ENCODE measurements around the gene ARHGAP24.

ARHGAP24 gene

DNA sequence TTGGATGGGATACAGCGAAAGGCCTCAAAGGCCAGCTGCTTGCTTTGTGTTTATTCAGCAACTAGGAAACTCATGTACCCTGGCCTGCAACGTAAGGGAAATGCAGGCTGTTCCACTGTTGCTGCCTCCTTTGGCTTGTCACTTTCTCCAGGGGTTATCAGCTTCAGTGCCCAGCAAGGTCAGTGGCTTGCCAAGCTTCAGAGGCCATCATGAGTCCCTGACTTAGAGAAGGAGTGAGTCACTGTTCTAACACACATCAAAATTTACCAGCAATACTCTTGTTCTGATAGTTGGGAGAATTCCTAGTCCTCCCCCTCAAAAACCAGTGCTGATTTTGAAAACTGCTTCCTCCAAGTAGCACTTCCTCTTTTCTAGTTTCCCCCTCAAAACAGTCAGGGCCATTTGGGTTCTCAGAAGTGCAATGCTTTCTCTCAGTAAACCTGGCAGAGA lies 250.8 kb downstream of the ARHGAP24 start:
- Histone ChIP-seq H3K9me3 (ENCODE audit: control insufficient read depth, low read length) (no peaks in the 10 kb centered on the region), H3K36me3 (ENCODE audit: control insufficient read depth, insufficient read depth, low read length) (no peaks in the 10 kb centered on the region), H3K9ac (ENCODE audit: low read length) (no peak overlapping the region), H3K4me1 (ENCODE audit: control insufficient read depth, insufficient read depth, low read length) (peaks cover 7% of the 10 kb centered on the region), H3K4me3 (ENCODE audit: low read length) (no peak overlapping the region), H3K27me3 (ENCODE audit: control insufficient read depth, insufficient read depth, low read length) (no peaks in the 10 kb centered on the region)

DNA sequence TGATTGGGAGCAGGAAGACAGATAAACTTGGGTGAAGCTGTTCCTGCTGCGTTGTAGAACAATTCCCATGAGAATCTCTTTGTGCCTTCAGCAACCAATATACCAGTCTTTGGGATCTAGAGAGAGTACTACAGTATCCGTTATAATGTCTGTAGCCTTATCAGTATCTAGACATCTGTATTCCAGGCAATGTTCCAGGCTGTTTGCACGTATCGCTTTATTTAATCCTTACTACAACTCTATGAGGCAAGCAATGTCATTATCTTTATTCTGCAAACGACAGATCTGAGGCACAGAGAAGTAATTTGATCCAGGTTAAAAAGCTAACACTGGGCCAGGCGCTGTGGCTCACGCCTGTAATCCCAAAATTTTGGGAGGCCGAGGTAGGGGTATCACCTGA lies 251.6 kb downstream of the ARHGAP24 start:
- Histone ChIP-seq H3K9me3 (ENCODE audit: control insufficient read depth, low read length) (no peaks in the 10 kb centered on the region), H3K4me3 (ENCODE audit: low read length) (no peak overlapping the region), H3K9ac (ENCODE audit: low read length) (no peak overlapping the region), H3K36me3 (ENCODE audit: control insufficient read depth, insufficient read depth, low read length) (no peaks in the 10 kb centered on the region), H3K4me1 (ENCODE audit: control insufficient read depth, insufficient read depth, low read length) (peaks cover 14% of the 10 kb centered on the region), H3K27me3 (ENCODE audit: control insufficient read depth, insufficient read depth, low read length) (no peaks in the 10 kb centered on the region)

DNA sequence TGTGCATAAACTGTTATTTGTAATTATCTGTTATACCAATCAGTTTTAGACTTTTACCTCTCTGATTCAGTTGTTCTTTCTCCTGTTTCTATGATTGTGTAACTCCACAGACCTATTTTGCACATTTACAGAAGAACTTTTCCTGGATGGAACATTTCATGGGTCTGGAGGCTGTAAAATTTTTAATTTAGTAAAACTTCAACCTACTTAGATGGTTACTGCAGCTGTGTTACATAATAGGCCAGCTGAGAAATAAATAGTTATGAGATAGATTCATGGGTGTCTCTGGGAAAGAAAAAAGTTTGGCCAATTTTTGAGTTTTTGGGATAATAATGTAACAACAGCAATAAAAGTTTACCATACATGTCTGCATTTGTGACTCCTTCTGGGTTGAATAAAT lies 253.5 kb downstream of the ARHGAP24 start:
- H3K9me3 ChIP-seq (ENCODE audit: control insufficient read depth, low read length) = no peaks in the 10 kb centered on the region
- no peak overlapping the region for H3K9ac ChIP-seq (ENCODE audit: low read length)
- no peaks in the 10 kb centered on the region for H3K27me3 ChIP-seq (ENCODE audit: control insufficient read depth, insufficient read depth, low read length)
- H3K4me3 ChIP-seq (ENCODE audit: low read length) = no peak overlapping the region
- H3K4me1 ChIP-seq (ENCODE audit: control insufficient read depth, insufficient read depth, low read length) = peaks cover 19% of the 10 kb centered on the region
- H3K36me3 ChIP-seq (ENCODE audit: control insufficient read depth, insufficient read depth, low read length) = no peaks in the 10 kb centered on the region

DNA sequence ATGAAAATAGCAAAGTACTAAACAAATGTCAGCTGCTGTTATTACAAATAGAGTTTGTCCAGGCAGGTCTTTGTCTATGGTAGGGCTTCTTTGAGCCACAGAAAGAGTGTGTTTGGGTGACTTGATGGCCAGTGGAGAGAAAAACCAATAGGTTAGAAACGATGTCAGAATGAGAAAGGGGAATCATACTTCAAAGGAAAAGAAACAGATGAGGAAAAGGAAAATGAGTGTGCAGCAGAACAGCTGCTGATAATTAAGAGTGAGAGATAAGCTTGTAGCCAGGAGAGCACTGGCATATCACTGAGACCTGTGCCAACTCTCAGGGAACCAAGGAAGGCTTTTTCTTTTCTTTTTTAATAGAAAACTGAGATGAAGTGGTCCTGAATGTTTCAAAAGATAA lies 257.2 kb downstream of the ARHGAP24 start:
- Histone ChIP-seq H3K36me3 (ENCODE audit: control insufficient read depth, insufficient read depth, low read length) (no peaks in the 10 kb centered on the region), H3K4me1 (ENCODE audit: control insufficient read depth, insufficient read depth, low read length) (peaks cover 25% of the 10 kb centered on the region), H3K9ac (ENCODE audit: low read length) (no peak overlapping the region), H3K9me3 (ENCODE audit: control insufficient read depth, low read length) (no peaks in the 10 kb centered on the region), H3K4me3 (ENCODE audit: low read length) (no peak overlapping the region), H3K27me3 (ENCODE audit: control insufficient read depth, insufficient read depth, low read length) (no peaks in the 10 kb centered on the region)

DNA sequence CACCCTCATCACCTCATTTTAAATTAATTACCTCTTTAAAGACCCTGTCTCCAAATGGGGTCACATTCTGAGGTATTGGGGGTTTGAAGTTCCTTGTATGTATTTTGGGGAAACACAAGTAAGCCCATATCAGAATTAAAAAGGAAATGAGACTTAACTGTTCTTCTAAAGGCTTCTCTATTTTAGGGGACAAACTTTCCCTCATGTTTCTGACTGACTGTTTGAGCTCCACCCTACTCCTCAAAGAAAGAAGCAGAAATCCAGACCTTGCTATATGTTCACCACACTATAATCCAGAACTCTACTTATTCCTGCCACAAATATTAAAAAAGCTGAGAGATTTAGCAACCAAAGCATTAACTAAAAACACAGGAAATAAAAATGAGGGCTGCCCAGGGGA lies 258.8 kb downstream of the ARHGAP24 start:
- H3K9me3 ChIP-seq (ENCODE audit: control insufficient read depth, low read length) = no peaks in the 10 kb centered on the region
- H3K4me3 ChIP-seq (ENCODE audit: low read length) = no peak overlapping the region
- no peaks in the 10 kb centered on the region for H3K27me3 ChIP-seq (ENCODE audit: control insufficient read depth, insufficient read depth, low read length)
- H3K4me1 ChIP-seq (ENCODE audit: control insufficient read depth, insufficient read depth, low read length) = peaks cover 25% of the 10 kb centered on the region
- no peak overlapping the region for H3K9ac ChIP-seq (ENCODE audit: low read length)
- H3K36me3 ChIP-seq (ENCODE audit: control insufficient read depth, insufficient read depth, low read length) = no peaks in the 10 kb centered on the region

DNA sequence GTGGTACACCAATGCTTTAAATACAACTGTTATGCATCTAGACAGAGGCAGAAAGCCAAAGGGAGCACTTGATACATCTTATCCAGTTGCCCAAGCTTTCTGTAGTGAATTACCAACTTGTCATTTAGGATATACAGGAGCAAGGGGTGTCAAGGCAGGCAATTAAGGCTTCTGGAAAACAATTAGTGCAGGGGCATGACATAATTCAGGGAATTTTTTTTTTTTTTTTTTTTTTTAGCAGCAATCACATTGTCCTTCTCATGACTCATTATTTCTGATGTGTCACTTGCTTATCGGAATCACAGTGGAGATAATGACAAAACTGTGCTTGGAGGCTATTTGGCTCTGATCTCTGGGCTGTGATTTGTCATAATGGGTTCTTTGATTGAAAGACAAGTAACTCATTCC lies 259.5 kb downstream of the ARHGAP24 start:
- H3K9ac ChIP-seq (ENCODE audit: low read length) = no peak overlapping the region
- H3K36me3 ChIP-seq (ENCODE audit: control insufficient read depth, insufficient read depth, low read length) = no peaks in the 10 kb centered on the region
- no peaks in the 10 kb centered on the region for H3K27me3 ChIP-seq (ENCODE audit: control insufficient read depth, insufficient read depth, low read length)
- H3K4me1 ChIP-seq (ENCODE audit: control insufficient read depth, insufficient read depth, low read length) = peaks cover 25% of the 10 kb centered on the region
- H3K9me3 ChIP-seq (ENCODE audit: control insufficient read depth, low read length) = no peaks in the 10 kb centered on the region
- no peak overlapping the region for H3K4me3 ChIP-seq (ENCODE audit: low read length)

DNA sequence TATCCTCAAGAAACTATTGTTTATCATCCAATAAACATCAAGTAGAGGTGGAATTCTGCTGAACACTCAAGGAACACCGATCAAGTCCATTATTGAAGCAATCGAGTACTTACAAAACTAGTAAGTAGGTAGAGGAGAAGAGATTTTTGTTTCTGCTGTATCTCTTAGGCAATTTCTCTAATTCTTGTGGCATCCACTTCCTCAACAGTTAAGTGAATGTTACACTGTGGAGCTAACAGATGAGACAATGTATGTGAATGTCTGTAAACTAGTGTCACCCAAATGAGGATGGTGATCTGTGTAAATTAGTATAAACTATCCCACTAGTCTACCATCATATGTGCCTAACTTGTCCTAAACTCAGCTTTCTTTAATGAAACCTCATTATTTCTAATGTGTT lies 261.6 kb downstream of the ARHGAP24 start:
- H3K4me1 ChIP-seq (ENCODE audit: control insufficient read depth, insufficient read depth, low read length) = peaks cover 19% of the 10 kb centered on the region
- no peaks in the 10 kb centered on the region for H3K9me3 ChIP-seq (ENCODE audit: control insufficient read depth, low read length)
- H3K27me3 ChIP-seq (ENCODE audit: control insufficient read depth, insufficient read depth, low read length) = no peaks in the 10 kb centered on the region
- H3K36me3 ChIP-seq (ENCODE audit: control insufficient read depth, insufficient read depth, low read length) = no peaks in the 10 kb centered on the region
- no peak overlapping the region for H3K4me3 ChIP-seq (ENCODE audit: low read length)
- no peak overlapping the region for H3K9ac ChIP-seq (ENCODE audit: low read length)

DNA sequence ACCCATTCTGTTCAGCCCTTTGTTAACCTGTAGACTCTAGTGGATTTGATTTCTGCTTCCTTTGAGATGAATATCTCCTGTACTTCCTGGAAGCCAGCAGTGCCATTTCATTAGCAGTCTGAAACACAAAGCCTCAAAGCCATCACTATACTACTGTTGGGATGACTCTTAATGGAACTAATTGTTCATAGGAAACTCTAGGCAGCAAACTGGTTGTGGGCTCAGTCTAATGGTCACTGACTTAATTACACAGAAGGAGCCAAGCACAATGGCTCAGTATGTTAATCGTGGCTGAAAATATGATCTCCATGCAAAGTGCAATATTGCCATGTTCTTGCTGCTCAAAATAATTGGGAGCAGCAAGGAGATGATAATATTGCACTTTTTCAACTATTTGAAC lies 262.3 kb downstream of the ARHGAP24 start:
- no peaks in the 10 kb centered on the region for H3K9me3 ChIP-seq (ENCODE audit: control insufficient read depth, low read length)

DNA sequence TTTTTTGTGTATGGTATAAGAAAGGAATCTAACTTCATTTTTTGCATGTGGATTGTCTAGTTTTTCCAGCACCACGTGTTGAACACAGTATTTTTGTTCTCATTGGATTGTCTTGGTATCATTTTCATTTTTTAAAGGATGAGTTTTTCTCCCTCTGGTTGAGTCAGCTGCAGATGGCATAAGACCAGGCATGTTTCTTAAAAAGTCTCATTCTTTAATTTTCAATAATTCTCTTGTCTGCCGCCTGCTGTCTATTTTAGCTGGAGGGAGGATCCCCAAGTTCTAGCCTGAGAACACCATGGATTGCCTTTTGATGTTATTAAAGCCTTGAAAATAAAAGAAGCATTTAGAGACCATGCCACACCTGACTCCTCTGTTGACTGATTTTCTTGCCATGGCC lies 263.8 kb downstream of the ARHGAP24 start:
- Histone ChIP-seq H3K36me3 (ENCODE audit: control insufficient read depth, insufficient read depth, low read length) (no peaks in the 10 kb centered on the region), H3K9ac (ENCODE audit: low read length) (no peak overlapping the region), H3K9me3 (ENCODE audit: control insufficient read depth, low read length) (no peaks in the 10 kb centered on the region), H3K4me1 (ENCODE audit: control insufficient read depth, insufficient read depth, low read length) (peaks cover 12% of the 10 kb centered on the region), H3K27me3 (ENCODE audit: control insufficient read depth, insufficient read depth, low read length) (no peaks in the 10 kb centered on the region), H3K4me3 (ENCODE audit: low read length) (no peak overlapping the region)

More for the DNA sequence above, 262.3 kb downstream of the ARHGAP24 start:
- Histone ChIP-seq H3K27me3 (ENCODE audit: control insufficient read depth, insufficient read depth, low read length) (no peaks in the 10 kb centered on the region), H3K36me3 (ENCODE audit: control insufficient read depth, insufficient read depth, low read length) (no peaks in the 10 kb centered on the region), H3K4me3 (ENCODE audit: low read length) (no peak overlapping the region), H3K9ac (ENCODE audit: low read length) (no peak overlapping the region), H3K4me1 (ENCODE audit: control insufficient read depth, insufficient read depth, low read length) (peaks cover 16% of the 10 kb centered on the region)

DNA sequence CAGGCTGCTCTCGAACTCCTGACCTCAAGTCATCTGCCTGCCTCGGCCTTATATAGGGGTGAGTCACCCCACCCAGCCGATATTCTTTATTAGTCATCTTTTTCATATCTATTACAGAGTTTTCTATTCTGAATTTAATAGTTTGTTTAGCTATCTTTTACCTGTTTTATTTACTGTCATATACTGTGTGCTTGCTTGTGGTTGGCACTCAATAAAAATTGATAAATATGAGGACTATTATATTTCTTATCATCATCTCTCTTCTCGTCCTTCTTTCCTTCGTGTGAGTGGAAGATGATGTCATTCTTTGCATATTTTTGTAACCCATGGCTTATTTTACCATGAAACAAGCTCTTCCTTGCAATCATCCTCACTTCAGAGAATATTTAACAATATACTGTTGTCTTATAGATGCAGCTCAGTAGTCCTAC lies 265.5 kb downstream of the ARHGAP24 start:
- H3K36me3 ChIP-seq (ENCODE audit: control insufficient read depth, insufficient read depth, low read length) = no peaks in the 10 kb centered on the region
- no peaks in the 10 kb centered on the region for H3K27me3 ChIP-seq (ENCODE audit: control insufficient read depth, insufficient read depth, low read length)
- no peak overlapping the region for H3K9ac ChIP-seq (ENCODE audit: low read length)
- no peaks in the 10 kb centered on the region for H3K4me1 ChIP-seq (ENCODE audit: control insufficient read depth, insufficient read depth, low read length)
- no peaks in the 10 kb centered on the region for H3K9me3 ChIP-seq (ENCODE audit: control insufficient read depth, low read length)
- H3K4me3 ChIP-seq (ENCODE audit: low read length) = no peak overlapping the region

DNA sequence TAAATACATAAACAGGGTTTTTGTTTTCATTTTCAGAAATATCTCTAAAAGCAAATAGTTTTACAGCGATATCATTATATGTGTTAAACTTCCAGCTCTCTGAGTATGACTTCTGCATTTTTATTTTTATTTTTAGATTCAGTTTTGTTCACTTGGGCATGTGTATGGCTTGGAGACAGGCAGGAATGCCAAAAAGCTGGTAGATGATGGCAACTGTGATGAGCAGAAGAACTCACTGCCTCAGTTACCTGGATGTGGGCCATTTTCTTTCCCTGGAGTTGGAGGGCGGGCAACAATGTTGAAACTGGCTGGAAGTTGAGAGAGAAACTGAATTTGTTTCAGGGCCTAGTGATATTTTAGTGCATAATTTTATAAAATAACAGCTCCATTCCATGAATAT lies 266.4 kb downstream of the ARHGAP24 start:
- H3K9ac ChIP-seq (ENCODE audit: low read length) = no peak overlapping the region
- no peaks in the 10 kb centered on the region for H3K9me3 ChIP-seq (ENCODE audit: control insufficient read depth, low read length)
- H3K4me1 ChIP-seq (ENCODE audit: control insufficient read depth, insufficient read depth, low read length) = peaks cover 5% of the 10 kb centered on the region
- H3K27me3 ChIP-seq (ENCODE audit: control insufficient read depth, insufficient read depth, low read length) = no peaks in the 10 kb centered on the region
- H3K36me3 ChIP-seq (ENCODE audit: control insufficient read depth, insufficient read depth, low read length) = no peaks in the 10 kb centered on the region
- no peak overlapping the region for H3K4me3 ChIP-seq (ENCODE audit: low read length)

DNA sequence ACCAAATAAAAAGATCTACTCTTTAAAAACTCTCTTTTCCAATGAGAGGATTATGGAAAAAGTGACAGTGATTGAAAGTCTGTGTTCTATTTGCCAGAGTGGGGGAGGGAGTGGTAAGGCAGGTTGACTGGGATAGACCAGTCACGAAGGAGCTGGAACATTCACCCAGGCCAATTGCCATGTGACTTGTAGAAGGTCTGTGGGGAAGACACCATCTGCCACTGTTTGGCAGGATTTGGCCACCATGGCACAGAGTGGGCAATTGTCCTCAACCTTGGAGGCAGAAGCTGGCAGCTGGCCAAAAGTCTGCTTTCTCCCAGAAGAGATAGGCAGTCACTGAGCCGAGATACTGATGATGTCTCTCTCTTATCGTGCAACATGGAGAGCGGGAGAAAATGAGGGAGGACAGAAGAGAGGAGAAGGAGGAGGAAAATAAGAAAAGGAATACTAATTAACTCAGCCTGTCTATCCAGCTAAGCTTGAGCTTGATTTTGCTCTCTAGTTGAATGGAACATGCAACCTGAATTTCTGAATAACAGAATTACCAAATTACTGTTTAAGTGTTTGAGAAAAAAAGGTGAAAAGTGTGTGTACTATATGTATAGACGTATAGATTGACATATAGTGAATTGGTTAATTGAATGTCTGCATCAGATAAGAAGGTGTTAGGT lies 267.1 kb downstream of the ARHGAP24 start:
- H3K36me3 ChIP-seq (ENCODE audit: control insufficient read depth, insufficient read depth, low read length) = no peaks in the 10 kb centered on the region
- H3K27me3 ChIP-seq (ENCODE audit: control insufficient read depth, insufficient read depth, low read length) = no peaks in the 10 kb centered on the region
- peaks cover 5% of the 10 kb centered on the region for H3K4me1 ChIP-seq (ENCODE audit: control insufficient read depth, insufficient read depth, low read length)
- no peaks in the 10 kb centered on the region for H3K9me3 ChIP-seq (ENCODE audit: control insufficient read depth, low read length)
- no peak overlapping the region for H3K4me3 ChIP-seq (ENCODE audit: low read length)
- no peak overlapping the region for H3K9ac ChIP-seq (ENCODE audit: low read length)

DNA sequence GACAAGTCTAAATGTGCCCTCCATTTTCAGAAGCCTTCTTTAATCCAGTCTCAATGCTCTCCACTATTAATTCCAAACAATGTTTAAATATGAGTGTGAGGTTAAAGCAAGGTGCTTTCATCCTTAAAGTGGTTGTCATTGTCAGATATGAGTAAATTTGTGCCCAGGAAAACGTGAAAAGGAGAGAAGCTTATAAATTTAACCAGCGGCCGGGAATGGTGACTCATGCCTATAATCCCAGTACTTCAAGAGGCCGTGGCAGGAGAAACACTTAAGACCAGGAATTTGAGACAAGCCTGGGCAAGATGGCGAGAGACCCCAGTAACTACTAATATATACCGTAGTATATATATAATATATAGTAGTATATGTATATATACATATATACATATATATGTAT lies 270.0 kb downstream of the ARHGAP24 start:
- H3K9me3 ChIP-seq (ENCODE audit: control insufficient read depth, low read length) = no peaks in the 10 kb centered on the region
- no peaks in the 10 kb centered on the region for H3K27me3 ChIP-seq (ENCODE audit: control insufficient read depth, insufficient read depth, low read length)
- no peaks in the 10 kb centered on the region for H3K36me3 ChIP-seq (ENCODE audit: control insufficient read depth, insufficient read depth, low read length)
- H3K9ac ChIP-seq (ENCODE audit: low read length) = no peak overlapping the region
- peaks cover 5% of the 10 kb centered on the region for H3K4me1 ChIP-seq (ENCODE audit: control insufficient read depth, insufficient read depth, low read length)
- no peak overlapping the region for H3K4me3 ChIP-seq (ENCODE audit: low read length)
